ENCODE data around the gene ZNF484.
"Not testable (repeated sequence)": the region's sequence is repeated elsewhere in the genome, so short reads cannot be mapped to it uniquely, and the experiment has no call there.

The ZNF484 gene

GRCh38 chr9:92857236-92857635 lies 20.6 kb downstream of the ZNF484 start:
- Mint-ChIP-seq H3K4me1 (no peaks in the 10 kb centered on the region), H3K9me3 (peaks cover 33% of the 10 kb centered on the region), H3K4me3 (no peak overlapping the region), H3K27ac (no peak overlapping the region), H3K27me3 (ENCODE audit: low read depth, poor library complexity) (no peaks in the 10 kb centered on the region), H3K36me3 (ENCODE audit: low read depth) (peaks cover 89% of the 10 kb centered on the region)
- no peak for TF ChIP-seq CTCF (IDR thresholded peaks at IDR 0.05)
- DNase-seq: no peak

GRCh38 chr9:92853716-92854115 lies 24.1 kb downstream of the ZNF484 start:
- Mint-ChIP-seq H3K27me3 (ENCODE audit: low read depth, poor library complexity) (no peaks in the 10 kb centered on the region), H3K27ac (peak overlapping the region; percentile 45), H3K9me3 (peaks cover 42% of the 10 kb centered on the region), H3K4me1 (no peaks in the 10 kb centered on the region), H3K4me3 (no peak overlapping the region), H3K36me3 (ENCODE audit: low read depth) (peaks cover 92% of the 10 kb centered on the region)
- no peak for DNase-seq
- TF ChIP-seq CTCF (IDR thresholded peaks at IDR 0.05): no peak

- DNase-seq: no peak
- Mint-ChIP-seq H3K9me3 (peaks cover 59% of the 10 kb centered on the region), H3K36me3 (ENCODE audit: low read depth) (peaks cover 93% of the 10 kb centered on the region), H3K4me1 (no peaks in the 10 kb centered on the region), H3K27ac (no peak overlapping the region), H3K4me3 (no peak overlapping the region), H3K27me3 (ENCODE audit: low read depth, poor library complexity) (no peaks in the 10 kb centered on the region)
- TF ChIP-seq CTCF (IDR thresholded peaks at IDR 0.05): no peak
Observed at GRCh38 chr9:92850898-92851297, 26.9 kb downstream of the ZNF484 start.

- not testable (repeated sequence) for H3K27me3 Mint-ChIP-seq (ENCODE audit: low read depth, poor library complexity); H3K4me1 Mint-ChIP-seq; H3K4me3 Mint-ChIP-seq; H3K27ac Mint-ChIP-seq; DNase-seq
- Mint-ChIP-seq H3K9me3 (peaks cover 81% of the 10 kb centered on the region), H3K36me3 (ENCODE audit: low read depth) (peaks cover 99% of the 10 kb centered on the region)
Observed at GRCh38 chr9:92848740-92849139, 29.1 kb downstream of the ZNF484 start.

- DNase-seq: no peak
- peaks cover 95% of the 10 kb centered on the region for H3K36me3 Mint-ChIP-seq (ENCODE audit: low read depth)
- no peaks in the 10 kb centered on the region for H3K4me1 Mint-ChIP-seq
- H3K27me3 Mint-ChIP-seq (ENCODE audit: low read depth, poor library complexity): peaks cover 4% of the 10 kb centered on the region
- no peak overlapping the region for H3K27ac Mint-ChIP-seq
- no peak overlapping the region for H3K4me3 Mint-ChIP-seq
- TF ChIP-seq CTCF (IDR thresholded peaks at IDR 0.05): no peak
- peaks cover 90% of the 10 kb centered on the region for H3K9me3 Mint-ChIP-seq
Observed at GRCh38 chr9:92846662-92847145, 31.1 kb downstream of the ZNF484 start.

- H3K4me1 Mint-ChIP-seq; DNase-seq; H3K4me3 Mint-ChIP-seq; H3K27ac Mint-ChIP-seq; H3K27me3 Mint-ChIP-seq (ENCODE audit: low read depth, poor library complexity): not testable (repeated sequence)
- H3K9me3 Mint-ChIP-seq: peaks cover 76% of the 10 kb centered on the region
- peaks cover 47% of the 10 kb centered on the region for H3K36me3 Mint-ChIP-seq (ENCODE audit: low read depth)
Observed at GRCh38 chr9:92838411-92838810, 39.4 kb downstream of the ZNF484 start.

- Mint-ChIP-seq H3K4me3 (no peak overlapping the region), H3K27ac (no peak overlapping the region), H3K27me3 (ENCODE audit: low read depth, poor library complexity) (peaks cover 5% of the 10 kb centered on the region), H3K4me1 (no peaks in the 10 kb centered on the region), H3K36me3 (ENCODE audit: low read depth) (peaks cover 41% of the 10 kb centered on the region), H3K9me3 (peaks cover 77% of the 10 kb centered on the region)
- DNase-seq: no peak
- TF ChIP-seq CTCF (IDR thresholded peaks at IDR 0.05): no peak
Observed at GRCh38 chr9:92837191-92837590, 40.6 kb downstream of the ZNF484 start.

Data from nephron progenitor cell (in vitro differentiated cells).